ENCODE measurements around the gene TTLL5.
"Not testable (repeated sequence)": the region's sequence is repeated elsewhere in the genome, so short reads cannot be mapped to it uniquely, and the experiment has no call there.

Gene TTLL5

GRCh38 chr14:75835156-75835725 is 174.2 kb downstream of the TTLL5 start:
- DNase-seq (ENCODE audit: low read depth) = no peak

- DNase-seq (ENCODE audit: low read depth) = no peak
These were observed 174.7 kb downstream of the TTLL5 start for GRCh38 chr14:75835737-75836136.

GRCh38 chr14:75837151-75837787 is 176.2 kb downstream of the TTLL5 start:
- DNase-seq (ENCODE audit: low read depth) = no peak

- no peak for DNase-seq (ENCODE audit: low read depth)
These were observed 179.9 kb downstream of the TTLL5 start for GRCh38 chr14:75840911-75841310.

GRCh38 chr14:75842551-75842950 is 181.5 kb downstream of the TTLL5 start:
- no peak for DNase-seq (ENCODE audit: low read depth)

- DNase-seq (ENCODE audit: low read depth) = no peak
These were observed 183.4 kb downstream of the TTLL5 start for GRCh38 chr14:75844486-75844885.

GRCh38 chr14:75845136-75845804 is 184.2 kb downstream of the TTLL5 start:
- DNase-seq (ENCODE audit: low read depth) = no peak

GRCh38 chr14:75846694-75847093 is 185.6 kb downstream of the TTLL5 start:
- not testable (repeated sequence) for DNase-seq (ENCODE audit: low read depth)

- DNase-seq (ENCODE audit: low read depth) = no peak
These were observed 186.5 kb downstream of the TTLL5 start for GRCh38 chr14:75847584-75847983.

GRCh38 chr14:75848167-75848913 is 187.3 kb downstream of the TTLL5 start:
- no peak for DNase-seq (ENCODE audit: low read depth)

- DNase-seq (ENCODE audit: low read depth) = peak; percentile 33
These were observed 188.4 kb downstream of the TTLL5 start for GRCh38 chr14:75849300-75849895.

GRCh38 chr14:75851574-75851866 is 190.5 kb downstream of the TTLL5 start:
- no peak for DNase-seq (ENCODE audit: low read depth)

- DNase-seq (ENCODE audit: low read depth) = no peak
These were observed 193.2 kb downstream of the TTLL5 start for GRCh38 chr14:75854111-75854799.

GRCh38 chr14:75857199-75857598 is 196.2 kb downstream of the TTLL5 start:
- no peak for DNase-seq (ENCODE audit: low read depth)

- DNase-seq (ENCODE audit: low read depth) = no peak
These were observed 197.3 kb downstream of the TTLL5 start for GRCh38 chr14:75858362-75858761.

GRCh38 chr14:75859746-75860145 is 198.7 kb downstream of the TTLL5 start:
- no peak for DNase-seq (ENCODE audit: low read depth)

GRCh38 chr14:75860561-75861160 is 199.6 kb downstream of the TTLL5 start:
- DNase-seq (ENCODE audit: low read depth) = no peak

GRCh38 chr14:75861161-75861621 is 200.1 kb downstream of the TTLL5 start:
- DNase-seq (ENCODE audit: low read depth) = no peak

GRCh38 chr14:75863221-75863620 is 202.2 kb downstream of the TTLL5 start:
- no peak for DNase-seq (ENCODE audit: low read depth)

GRCh38 chr14:75864352-75864751 is 203.3 kb downstream of the TTLL5 start:
- no peak for DNase-seq (ENCODE audit: low read depth)

GRCh38 chr14:75865531-75865930 is 204.5 kb downstream of the TTLL5 start:
- DNase-seq (ENCODE audit: low read depth) = no peak

- DNase-seq (ENCODE audit: low read depth) = no peak
These were observed 205.9 kb downstream of the TTLL5 start for GRCh38 chr14:75866970-75867369.

All from stromal cell of bone marrow (primary cell).